Left ventricle myocardium inferior (tissue), 1 donor: ENCODE results near the gene PPARD. TPM values are rescaled to one million over a fixed set of nuclear protein-coding genes. Genes with fewer than 3 reads are reported as not detected.

Source experiments
- DNase-seq: peaks from one replicate; pipeline ENCODE4 v3.0.0-alpha.2; 2020
- H3K27ac ChIP-seq: fragments of 200-600 bp; replicated peaks from 2 replicates; pipeline ENCODE4 v1.8.0; 2021
- H3K27me3 ChIP-seq: fragments of 200-600 bp; 2 replicates; pipeline ENCODE4 v1.8.0; 2021; ENCODE audit warnings: low read depth
- H3K36me3 ChIP-seq: fragments of 200-600 bp; 2 replicates; pipeline ENCODE4 v1.8.0; 2021
- H3K4me1 ChIP-seq: fragments of 200-600 bp; 2 replicates; pipeline ENCODE4 v1.8.0; 2021
- H3K4me3 ChIP-seq: fragments of 200-600 bp; 2 replicates; pipeline ENCODE4 v1.8.0; 2021; ENCODE audit warnings: mild to moderate bottlenecking, moderate library complexity
- H3K9me3 ChIP-seq: fragments of 200-600 bp; replicated peaks from 2 replicates; pipeline ENCODE4 v1.8.0; 2021
- CTCF ChIP-seq: fragments of 200-600 bp; IDR thresholded peaks from 2 replicates; pipeline ENCODE4 v1.8.0; 2021; ENCODE audit warnings: antibody characterized with exemption, mild to moderate bottlenecking, borderline replicate concordance
- intact Hi-C: fragments of 100-400 bp; cut with micrococcal nuclease; formaldehyde crosslinking; loops from one replicate; pipeline ENCODE4 v1.11.0; 2022
- total RNA-seq: library from RNA; stranded (reverse); fragmentation: NEBNext Ultra II Directional; extraction: Animal tissue kit (Norgen Biotek cat#: 25700); gene quantifications from one replicate; pipeline ENCODE4 v1.2.1, GENCODE V29; 2021
- donor health status: DM: no; HTN: yes; CAD: no; lungs with severe emphysema.

Gene PPARD
- total RNA-seq, 1 donor from 2014 or later = 14.9 TPM

DNA sequence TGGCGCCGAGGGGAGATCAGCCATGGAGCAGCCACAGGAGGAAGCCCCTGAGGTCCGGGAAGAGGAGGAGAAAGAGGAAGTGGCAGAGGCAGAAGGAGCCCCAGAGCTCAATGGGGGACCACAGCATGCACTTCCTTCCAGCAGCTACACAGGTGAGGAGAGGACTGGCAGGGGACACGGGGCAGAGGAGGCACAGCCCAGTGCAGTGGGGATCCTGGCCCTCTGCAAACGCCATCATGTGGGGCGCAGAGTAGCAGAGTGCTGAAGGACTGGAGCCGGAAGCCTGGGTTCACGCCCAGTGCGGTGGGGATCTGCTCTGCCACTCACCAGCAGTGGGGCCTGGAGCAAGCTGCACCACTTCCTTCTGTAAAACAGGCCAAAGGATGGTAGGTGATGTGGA, 68.7 kb downstream of the PPARD start:
- Histone ChIP-seq H3K36me3 (peaks cover 29% of the 10 kb centered on the region), H3K27ac (no peak overlapping the region), H3K9me3 (no peaks in the 10 kb centered on the region), H3K4me3 (no peak overlapping the region), H3K4me1 (peaks cover 11% of the 10 kb centered on the region), H3K27me3 (no peaks in the 10 kb centered on the region)
- DNase-seq = no peak
- intact Hi-C loops = no loop called here
- no peak for TF ChIP-seq CTCF

DNA sequence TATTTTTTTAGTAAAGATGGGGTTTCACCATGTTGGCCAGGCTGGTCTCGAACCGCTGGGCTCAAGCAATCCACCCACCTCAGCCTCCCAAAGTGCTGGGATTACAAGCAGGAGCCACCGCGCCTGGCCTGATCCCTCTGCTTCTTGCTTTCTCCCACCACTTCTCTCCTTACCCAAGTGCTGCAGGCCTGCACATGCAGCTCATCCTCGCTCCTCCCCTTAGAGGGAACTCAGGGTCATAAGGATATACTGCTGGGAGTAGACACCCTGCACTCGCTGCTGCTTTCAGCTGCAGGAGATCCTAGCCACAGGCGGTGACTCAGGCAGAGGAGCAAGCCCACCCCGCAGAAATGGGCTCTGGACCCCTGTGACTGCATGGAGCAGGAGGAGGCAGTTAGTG, 69.7 kb downstream of the PPARD start:
- H3K27me3 ChIP-seq = no peaks in the 10 kb centered on the region
- intact Hi-C loops = no loop called here
- H3K4me3 ChIP-seq = no peak overlapping the region
- H3K36me3 ChIP-seq = peaks cover 32% of the 10 kb centered on the region
- no peaks in the 10 kb centered on the region for H3K9me3 ChIP-seq
- H3K4me1 ChIP-seq = peaks cover 11% of the 10 kb centered on the region
- no peak for DNase-seq
- H3K27ac ChIP-seq = no peak overlapping the region
- TF ChIP-seq CTCF = no peak

DNA sequence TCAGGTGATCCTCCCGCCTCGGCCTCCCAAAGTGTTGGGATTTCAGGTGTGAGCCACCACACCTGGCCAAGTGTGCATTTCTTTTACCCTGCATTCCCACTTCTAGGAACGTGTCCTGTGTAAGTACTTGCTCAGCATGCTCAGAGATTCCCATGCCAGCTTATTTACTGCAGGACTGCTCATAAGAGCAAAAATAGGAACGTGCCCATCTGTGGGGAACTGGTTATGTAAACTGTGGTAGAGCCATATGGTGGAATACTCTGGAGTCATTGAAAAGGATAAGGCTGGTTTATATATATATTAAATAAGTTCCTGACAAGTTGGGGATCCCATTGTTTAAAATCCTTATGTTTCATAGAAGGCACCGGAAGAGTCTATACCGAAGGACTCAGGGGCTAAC, 71.6 kb downstream of the PPARD start:
- intact Hi-C loops = no loop called here

DNA sequence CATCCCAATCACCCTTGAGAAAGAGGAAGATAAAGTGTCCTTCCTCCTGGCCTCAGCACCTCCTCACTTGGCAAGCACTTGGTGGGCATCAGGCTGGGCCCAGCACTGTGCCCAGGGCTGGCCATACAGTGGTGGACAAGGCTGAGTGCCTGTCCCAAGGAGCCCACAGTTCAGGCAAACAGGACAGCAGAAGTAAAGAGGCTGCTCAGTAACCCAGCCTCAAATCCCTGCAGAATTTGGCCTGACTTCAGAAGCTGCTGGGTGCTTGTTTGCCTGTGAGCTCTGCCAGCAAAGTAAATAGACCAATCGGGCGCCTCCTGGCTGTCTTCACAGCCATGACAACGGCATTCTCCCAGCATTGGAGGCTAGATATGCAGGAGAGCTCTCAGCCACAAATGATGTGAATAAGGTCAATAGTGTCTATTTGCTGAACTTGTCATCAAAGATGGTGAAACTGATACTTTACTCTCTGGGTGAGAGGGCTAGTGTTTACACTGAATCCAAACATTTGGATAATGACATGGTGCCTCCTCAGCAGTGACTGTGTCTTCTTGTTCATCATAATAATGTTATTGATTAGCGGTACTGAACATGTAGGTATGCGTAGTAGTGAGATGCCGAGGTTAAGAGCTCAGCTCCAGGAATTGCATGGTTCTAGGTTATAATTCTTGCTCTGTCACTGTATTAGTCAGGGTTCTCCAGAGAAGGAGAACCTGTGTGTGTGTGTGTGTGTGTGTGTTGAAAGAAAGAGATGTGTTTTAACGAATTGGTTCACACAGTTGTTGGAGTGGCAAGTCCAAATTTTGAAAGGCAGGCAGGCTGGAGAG, 72.9 kb downstream of the PPARD start:
- intact Hi-C loops = no loop called here
- TF ChIP-seq CTCF = peak; percentile 70
- Histone ChIP-seq H3K9me3 (no peaks in the 10 kb centered on the region), H3K4me3 (no peak overlapping the region), H3K27ac (no peak overlapping the region), H3K36me3 (peaks cover 40% of the 10 kb centered on the region), H3K27me3 (no peaks in the 10 kb centered on the region), H3K4me1 (peaks cover 19% of the 10 kb centered on the region)
- peak; percentile 65 for DNase-seq

More for the DNA sequence above, 71.6 kb downstream of the PPARD start:
- Histone ChIP-seq H3K36me3 (peaks cover 40% of the 10 kb centered on the region), H3K9me3 (no peaks in the 10 kb centered on the region), H3K4me3 (no peak overlapping the region), H3K27ac (no peak overlapping the region), H3K27me3 (no peaks in the 10 kb centered on the region), H3K4me1 (peaks cover 14% of the 10 kb centered on the region)
- DNase-seq = no peak
- no peak for TF ChIP-seq CTCF

DNA sequence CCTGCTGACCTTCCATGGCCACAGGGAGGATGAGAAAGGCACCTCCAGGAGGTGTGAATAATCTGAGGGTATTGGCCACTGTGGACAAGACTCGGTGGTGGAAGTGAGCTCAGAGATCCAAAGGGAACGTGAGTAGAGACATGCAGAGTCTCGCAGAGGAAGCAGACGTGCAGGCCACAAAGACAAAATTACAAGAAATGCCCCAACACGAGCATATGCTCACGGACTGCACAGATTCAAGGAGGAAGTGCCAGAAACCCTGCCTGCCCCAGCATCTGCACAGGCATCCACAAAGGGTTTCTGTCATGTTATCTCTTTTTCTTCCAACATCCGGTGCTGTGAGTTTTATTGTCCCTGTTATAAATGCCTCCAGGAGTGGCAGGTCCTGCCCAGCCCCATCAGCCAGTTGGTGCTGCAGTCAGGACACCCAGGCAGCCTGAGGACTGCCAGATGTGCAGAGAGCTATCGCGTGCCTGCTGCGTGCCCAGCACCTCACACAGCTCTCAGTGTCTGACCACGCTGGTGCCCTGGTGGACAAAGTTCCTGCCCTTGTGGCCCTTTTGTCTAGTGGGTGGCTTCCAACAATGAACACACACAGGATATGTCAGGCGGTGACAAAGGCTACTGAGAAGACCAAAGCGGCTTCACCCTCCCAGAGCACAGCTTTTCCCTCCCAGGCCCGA, 75.8 kb downstream of the PPARD start:
- intact Hi-C loops = no loop called here
- H3K27ac ChIP-seq = no peak overlapping the region
- no peak for TF ChIP-seq CTCF
- H3K4me1 ChIP-seq = peaks cover 19% of the 10 kb centered on the region
- no peak for DNase-seq
- no peaks in the 10 kb centered on the region for H3K9me3 ChIP-seq
- no peaks in the 10 kb centered on the region for H3K27me3 ChIP-seq
- peaks cover 29% of the 10 kb centered on the region for H3K36me3 ChIP-seq
- H3K4me3 ChIP-seq = no peak overlapping the region
